Measurements from ENCODE around the gene TCEA2.

Gene TCEA2

GRCh38 chr20:64035933-64036345 is 27.1 kb upstream of the TCEA2 start, which contains the start of gene C20orf204:
TSS of gene C20orf204 (plus strand) at chr20:64036182. CDS start at chr20:64036324, 142 bp downstream.
- DNase-seq, result no peak

DNA sequence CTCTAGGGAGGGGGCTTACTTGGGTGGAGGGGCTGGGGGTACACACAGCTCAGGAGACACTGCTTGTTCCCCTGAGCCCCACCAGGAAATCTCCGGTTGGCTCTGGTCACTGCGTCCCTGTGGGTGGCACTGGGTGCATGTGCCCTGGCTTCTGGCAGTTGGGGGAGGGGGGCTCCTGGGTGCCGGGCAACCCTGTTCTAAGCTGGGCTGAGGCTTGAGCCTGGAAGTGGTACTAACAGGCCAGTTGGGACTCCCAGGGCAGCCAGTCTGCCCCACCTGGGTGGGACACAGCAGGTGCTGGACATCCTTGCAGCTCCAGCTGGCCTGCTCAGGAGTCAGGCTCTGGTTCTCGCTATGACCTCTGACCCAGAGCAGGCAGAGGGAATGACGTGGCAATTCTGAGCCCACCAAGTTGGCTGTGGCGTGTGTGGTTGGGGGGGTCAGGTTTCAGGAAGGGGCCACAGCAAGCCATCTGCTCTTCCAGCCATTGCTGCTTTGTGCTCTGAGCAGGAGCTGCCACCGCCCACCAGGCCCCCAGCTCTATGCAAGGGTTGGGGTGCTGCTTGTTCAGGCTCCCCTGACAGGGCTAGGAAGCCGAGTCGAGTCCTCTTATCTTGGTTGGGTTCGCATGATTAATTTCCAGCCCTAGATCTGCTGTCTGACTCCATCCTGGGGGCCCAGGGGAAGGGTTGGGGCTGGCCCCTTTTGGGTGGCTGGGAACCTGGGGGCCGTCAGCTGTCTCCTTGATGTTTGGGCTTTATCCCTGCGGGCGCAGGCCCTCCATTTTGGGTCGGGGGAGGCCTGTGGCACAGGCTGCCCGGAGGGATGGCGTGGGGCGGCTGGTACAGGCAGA is 26.4 kb upstream of the TCEA2 start:
- DNase-seq, result no peak

GRCh38 chr20:64037199-64037497 is 25.9 kb upstream of the TCEA2 start:
- DNase-seq, result no peak

GRCh38 chr20:64037498-64038213 is 25.3 kb upstream of the TCEA2 start:
- no peak for DNase-seq

GRCh38 chr20:64038224-64038564 is 24.8 kb upstream of the TCEA2 start:
- DNase-seq, result no peak

- DNase-seq, result no peak
Measured at GRCh38 chr20:64038565-64039292, 24.3 kb upstream of the TCEA2 start.

GRCh38 chr20:64039293-64040160 is 23.5 kb upstream of the TCEA2 start:
- no peak for DNase-seq

DNA sequence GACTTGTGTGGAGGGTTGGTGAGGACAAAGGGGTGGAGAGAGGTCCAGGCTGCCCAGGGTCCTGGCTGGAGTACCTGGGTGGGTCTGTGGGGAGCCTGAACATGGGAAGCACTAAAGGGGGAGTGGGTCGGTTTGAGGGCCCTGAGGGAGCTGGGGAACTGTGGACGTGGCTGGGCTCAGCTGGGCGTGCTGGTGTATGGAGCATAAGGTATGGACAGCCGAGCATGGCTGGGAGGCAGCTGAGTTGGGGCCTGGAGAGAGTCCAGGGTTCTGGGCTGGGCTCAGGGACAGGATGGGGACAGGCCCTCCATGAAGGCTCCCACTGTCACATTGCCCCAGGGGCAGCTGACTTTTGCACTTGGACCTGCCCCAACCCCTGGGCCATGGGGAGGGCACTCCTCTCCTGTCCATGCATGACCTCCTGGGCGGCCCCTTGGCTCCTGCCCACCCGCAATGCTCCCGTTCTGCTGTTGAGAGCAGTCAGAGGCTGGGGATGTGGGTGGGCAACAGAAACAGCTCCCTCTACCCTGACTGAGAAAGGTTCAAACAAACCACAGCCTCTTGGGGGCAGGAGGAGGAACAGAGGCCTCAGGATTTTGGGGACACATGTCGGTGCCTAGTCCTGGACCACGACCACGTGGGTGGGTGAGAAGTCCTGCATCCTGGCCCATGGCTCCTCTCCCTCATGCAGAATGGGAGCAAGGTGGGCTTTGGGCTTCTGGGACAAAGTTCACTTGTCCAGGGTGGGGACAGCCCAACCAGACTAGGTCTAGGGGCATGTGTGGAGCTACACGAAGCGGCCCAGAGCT is 22.6 kb upstream of the TCEA2 start:
- no peak for DNase-seq

DNA sequence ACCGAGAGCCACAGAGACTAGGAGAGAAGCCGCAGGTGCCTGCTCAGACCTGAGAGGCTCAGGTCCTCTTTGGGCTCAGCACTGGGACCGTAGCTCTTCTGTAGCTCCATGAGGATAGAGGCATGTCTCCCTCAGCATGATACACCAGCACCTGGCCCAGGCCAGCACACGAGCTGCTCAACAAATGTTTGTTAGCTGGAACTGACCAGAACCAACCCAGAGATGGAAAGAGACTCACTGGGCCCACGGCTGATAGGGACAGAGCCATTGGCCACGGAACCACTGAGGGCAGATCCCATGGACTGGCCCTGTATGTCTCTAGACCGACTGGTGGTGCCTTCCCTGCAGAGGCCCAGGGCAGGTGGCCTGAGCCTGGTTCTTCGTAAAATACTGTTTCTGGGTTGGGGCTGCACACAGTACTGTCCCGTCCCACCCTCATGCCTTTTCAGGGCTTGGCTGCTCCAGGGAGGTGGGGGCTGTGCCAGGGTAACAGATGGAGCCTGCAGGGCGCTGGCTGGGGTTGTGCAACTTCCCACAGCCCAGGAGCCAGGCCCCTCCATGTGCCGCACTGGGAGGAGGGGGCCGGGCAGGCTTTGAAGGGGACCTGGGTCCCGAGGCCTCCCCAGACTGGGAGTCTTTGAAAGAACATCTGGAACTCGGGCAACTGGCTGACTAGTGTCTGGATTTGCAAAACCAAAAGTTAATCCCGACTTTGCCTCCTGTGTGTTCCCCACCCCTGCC is 21.8 kb upstream of the TCEA2 start:
- DNase-seq, result no peak

DNA sequence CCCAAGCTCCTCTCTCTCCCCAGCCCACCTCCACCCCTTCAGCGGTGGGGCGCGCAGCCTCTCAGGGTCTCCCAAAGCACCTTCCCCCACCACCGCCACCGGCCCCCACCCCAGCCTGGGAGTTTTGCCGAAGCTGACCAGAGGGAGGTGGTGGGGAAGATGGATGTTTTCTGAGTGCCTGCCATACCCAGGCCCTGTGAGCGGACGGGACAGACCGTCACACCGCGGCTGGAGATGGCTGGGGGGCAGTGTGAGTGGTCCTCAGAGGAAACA is 21.3 kb upstream of the TCEA2 start:
- no peak for DNase-seq

- DNase-seq, result no peak
Measured at GRCh38 chr20:64042054-64042781, 20.8 kb upstream of the TCEA2 start.

- no peak for DNase-seq
Measured at GRCh38 chr20:64043768-64044167, 19.2 kb upstream of the TCEA2 start.

DNA sequence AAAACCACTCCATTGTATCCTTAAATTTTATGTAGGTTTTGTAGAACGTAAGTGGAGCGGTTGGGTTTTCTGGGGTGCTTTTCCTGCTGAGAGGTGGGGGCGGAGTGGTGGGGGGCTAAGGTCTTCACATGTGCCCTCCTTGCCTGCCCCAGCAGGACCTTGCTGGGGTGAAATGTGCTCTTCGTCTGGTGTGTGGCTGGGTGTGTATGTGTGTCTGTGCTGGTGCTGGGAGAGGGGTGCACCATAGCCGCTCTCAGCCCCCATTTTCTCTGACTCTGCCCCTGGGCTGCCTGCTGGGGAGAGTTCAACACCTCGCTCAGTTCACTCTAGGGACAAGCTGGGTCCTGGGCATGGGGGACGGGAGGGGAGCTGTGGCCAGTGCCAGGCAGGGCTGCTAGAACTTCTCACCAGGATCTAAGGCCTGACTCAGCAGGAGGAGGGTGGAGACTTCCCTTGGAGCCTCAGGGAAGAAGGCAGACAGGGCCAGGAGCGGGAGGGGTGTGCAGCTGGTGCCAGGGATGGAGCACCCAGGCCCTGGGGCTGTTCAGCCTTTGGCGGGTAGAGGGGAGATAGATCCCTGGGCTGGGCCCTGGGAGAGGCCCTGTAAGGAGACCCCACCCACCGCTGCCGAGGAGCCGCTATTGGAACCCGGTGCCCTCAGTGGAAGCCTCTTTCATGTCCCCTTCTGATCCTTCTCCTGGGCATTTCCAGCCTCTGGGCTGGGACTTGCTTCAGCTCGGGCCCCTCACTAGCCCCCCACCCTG is 18.3 kb upstream of the TCEA2 start:
- no peak for DNase-seq

DNA sequence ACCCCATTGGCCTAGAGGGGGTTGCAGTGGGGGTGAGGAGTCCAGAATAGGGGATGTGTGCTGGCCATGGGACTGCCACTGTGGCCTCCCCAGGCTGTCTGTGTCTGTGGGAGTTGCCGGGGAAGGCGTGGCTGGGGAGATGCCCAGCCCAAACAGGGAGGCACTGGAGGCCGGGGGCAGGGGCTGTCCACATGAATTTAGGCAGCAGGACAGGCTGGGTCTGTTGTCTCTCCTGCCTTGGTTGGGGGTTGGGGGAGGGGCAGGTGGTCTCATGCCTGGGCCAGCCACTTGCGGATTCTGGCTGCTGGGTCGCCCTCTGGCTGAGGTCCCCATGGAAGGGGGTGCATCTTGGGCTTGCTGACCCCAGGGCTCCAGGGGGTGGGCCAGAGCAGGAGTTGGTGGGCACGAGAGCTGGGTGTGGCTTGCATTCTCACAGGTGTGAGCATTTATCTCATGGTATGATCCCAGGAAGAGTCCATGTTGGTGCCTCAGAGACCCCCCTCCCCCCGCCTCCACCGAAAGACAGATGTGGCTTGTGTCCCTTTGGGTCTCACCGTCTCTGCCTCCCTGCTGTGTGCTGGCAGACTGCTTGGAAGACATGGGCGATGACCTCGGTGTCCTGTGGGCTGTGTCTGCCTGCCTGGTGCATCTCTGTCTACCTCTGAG is 17.5 kb upstream of the TCEA2 start:
- no peak for DNase-seq

- DNase-seq, result no peak
Measured at GRCh38 chr20:64047046-64047389, 16.0 kb upstream of the TCEA2 start.

DNA sequence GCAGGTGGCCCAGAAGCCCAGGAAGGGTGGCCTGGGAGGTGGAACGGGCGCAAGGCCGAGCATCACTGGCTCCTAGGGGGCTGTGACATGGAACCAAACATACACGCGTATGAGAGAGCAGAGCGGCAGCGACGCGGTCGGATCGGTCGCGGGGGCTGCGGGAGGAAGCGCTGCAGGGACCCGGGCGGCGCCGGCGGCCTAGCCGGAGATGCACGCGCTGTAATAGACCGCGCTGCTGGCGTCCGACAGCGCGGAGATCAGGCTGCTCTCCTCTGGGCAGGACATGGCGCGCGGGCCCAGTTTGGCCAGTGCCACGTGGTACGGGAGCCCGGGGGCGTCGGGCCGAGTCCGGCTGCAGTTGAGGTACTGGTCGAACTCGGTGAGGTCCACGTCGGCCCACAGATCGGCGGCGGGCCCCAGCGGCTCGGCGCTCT is 15.0 kb upstream of the TCEA2 start:
- no peak for DNase-seq

DNA sequence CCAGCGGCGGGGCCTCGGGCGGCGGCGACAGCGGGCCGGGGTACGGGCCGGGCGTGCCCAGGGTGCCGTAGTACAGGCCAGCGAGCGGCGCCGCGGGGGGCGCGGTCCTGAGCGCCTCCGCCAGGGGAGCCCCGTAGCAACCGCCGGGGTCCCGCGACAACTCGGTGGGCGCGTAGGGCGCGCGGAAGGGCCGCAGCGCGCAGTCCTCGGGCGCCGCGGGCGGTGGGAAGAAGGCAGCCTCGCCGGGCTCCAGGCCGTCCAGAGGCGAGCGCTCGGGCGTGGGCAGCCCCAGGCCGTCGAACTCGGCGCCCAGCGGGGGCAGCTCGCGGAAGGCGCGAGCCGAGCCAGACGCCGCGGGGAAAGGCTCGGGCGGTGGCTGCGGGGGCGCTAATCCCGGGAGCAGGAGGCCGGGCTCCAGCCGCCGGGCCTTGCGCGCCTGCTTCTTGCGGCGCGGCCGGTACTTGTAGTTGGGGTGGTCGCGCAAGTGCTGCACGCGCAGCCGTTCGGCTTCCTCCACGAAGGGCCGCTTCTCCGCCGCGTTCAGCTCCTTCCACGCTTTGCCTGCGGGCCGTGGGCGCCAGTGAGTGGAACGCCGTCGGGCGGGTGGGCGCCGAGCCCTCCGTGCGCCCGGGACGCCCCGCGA is 14.5 kb upstream of the TCEA2 start:
- DNase-seq, result no peak

DNA sequence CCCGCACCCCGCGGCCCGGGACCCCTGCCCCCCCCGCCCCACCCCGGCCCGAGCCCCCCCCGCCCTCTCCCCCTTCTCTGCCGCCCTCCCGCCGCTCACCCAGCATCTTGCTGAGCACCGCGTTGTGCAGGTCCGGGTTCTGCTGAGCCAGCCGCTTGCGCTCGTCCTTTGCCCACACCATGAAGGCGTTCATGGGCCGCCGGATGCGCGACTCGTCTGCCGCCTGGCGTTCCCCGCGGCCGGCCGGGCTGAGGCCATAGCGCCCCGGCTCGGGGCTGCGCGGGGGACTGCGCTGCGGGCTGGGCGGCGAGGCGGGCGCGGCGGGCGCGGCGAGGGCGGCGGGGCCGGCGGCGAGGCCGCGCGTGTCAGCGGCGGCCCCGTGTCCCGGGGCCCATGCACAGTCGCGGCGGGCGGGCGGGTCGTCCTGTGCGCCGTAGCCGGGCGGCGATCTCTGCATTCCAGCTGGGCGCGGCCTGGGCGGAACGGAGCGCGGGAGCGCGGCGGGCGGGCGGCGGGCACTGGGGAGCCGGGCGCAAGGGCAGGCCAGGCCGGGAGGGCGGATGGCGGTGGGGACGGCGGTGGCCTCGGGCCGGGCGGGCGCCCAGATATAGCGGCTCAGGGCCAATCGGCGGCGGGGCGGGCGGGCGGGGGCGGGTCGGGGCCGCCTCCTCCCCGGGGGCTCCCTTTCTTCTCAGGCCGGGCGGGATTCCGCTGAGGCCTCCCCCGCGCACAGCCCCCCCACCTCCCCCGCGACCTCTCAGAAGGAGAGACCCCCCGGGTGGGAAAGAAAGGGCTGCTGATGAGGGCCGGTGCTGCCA is 13.7 kb upstream of the TCEA2 start, which contains the start of gene SOX18:
Gene SOX18 (minus strand): TSS at position 580 of the 818 bp plus-strand sequence. CDS start 123 bp downstream, at position 457.
- no peak for DNase-seq
